Gastroesophageal sphincter (tissue), 4 donors: Measurements from ENCODE around the gene EFHD2. TPM values are rescaled to one million over a fixed set of nuclear protein-coding genes. Genes with fewer than 3 reads are reported as not detected.

ENCODE experiments used
- ATAC-seq: fragments of 150-250 bp; one replicate; pipeline ENCODE4 v1.9.1; 2016; ENCODE audit warnings: mild to moderate bottlenecking, moderate library complexity
- H3K27ac ChIP-seq, 4 donors: fragments of 200-600 bp; sonication (generic) in 3 of 4; 1 replicate in 3 of 4; 2 replicates in 1 of 4; pipeline ENCODE4 v1.5.1; 2016 to 2019
- H3K27me3 ChIP-seq: fragments of 200-600 bp; sonication (generic); one replicate; pipeline ENCODE4 v1.5.1; 2019
- H3K36me3 ChIP-seq, 2 donors: fragments of 200-600 bp; sonication (generic); one replicate each; pipeline ENCODE4 v1.5.1; 2019; ENCODE audit warnings: control low read depth in 1 of 2
- H3K4me1 ChIP-seq, 3 donors: fragments of 200-600 bp; sonication (generic); 1 replicate in 2 of 3; 2 replicates in 1 of 3; pipeline ENCODE4 v1.5.1; 2016 to 2019; ENCODE audit warnings: control low read depth in 2 of 3
- H3K4me3 ChIP-seq, 2 donors: fragments of 200-600 bp; sonication (generic); one replicate each; pipeline ENCODE4 v1.5.1; 2019; ENCODE audit warnings: mild to moderate bottlenecking in 1 of 2, moderate library complexity in 1 of 2
- H3K9me3 ChIP-seq, 3 donors: fragments of 200-600 bp; sonication (generic); one replicate each; pipeline ENCODE4 v1.5.1; 2017 to 2019; ENCODE audit warnings: control low read depth in 2 of 3
- CTCF ChIP-seq, 4 experiments: fragments of 200-600 bp in 2 of 4; fragments of 450-650 bp in 2 of 4; sonication (generic) in 1 of 4; IDR thresholded peaks; one replicate each; pipeline ENCODE4 v1.5.1; 2017 to 2019; ENCODE audit warnings: antibody characterized with exemption in 4 of 4, mild to moderate bottlenecking in 2 of 4, moderate library complexity in 2 of 4
- EP300 ChIP-seq: sonication (generic); formaldehyde crosslinking; IDR thresholded peaks from one replicate; pipeline ENCODE4 v1.6.1; 2017; ENCODE audit warnings: antibody characterized with exemption, mild to moderate bottlenecking
- POLR2A ChIP-seq, 2 donors: fragments of 450-650 bp; IDR thresholded peaks; one replicate each; pipeline ENCODE4 v1.6.1; 2017; ENCODE audit warnings: antibody characterized with exemption in 2 of 2, mild to moderate bottlenecking in 2 of 2, moderate library complexity in 1 of 2
- POLR2AphosphoS5 ChIP-seq: sonication (generic); formaldehyde crosslinking; IDR thresholded peaks from one replicate; pipeline ENCODE4 v1.6.1; 2017; ENCODE audit warnings: antibody characterized with exemption
- WGBS, 2 donors: methylation state at CpG; one replicate each; pipeline ENCODE4 v1.1.5; 2018; ENCODE audit warnings: low coverage in 1 of 2; 5-methylcytosine and 5-hydroxymethylcytosine counted together
- total RNA-seq, 4 donors: library from RNA; depleted of rRNA; stranded (reverse); fragments of >200 nt; gene quantifications; one replicate each; pipeline ENCODE4 v1.1.0, GENCODE V29; 2016

Gene EFHD2
- total RNA-seq, 4 donors from 2014 or later = 26.3 to 60.7 (median 53.7) TPM

- Histone ChIP-seq H3K4me1 (peaks cover 0 to 12% (median 0%) of the 10 kb centered on the region in 3 donors), H3K9me3 (no peaks in the 10 kb centered on the region), H3K4me3 (no peak overlapping the region), H3K36me3 (no peaks in the 10 kb centered on the region), H3K27me3 (no peaks in the 10 kb centered on the region), H3K27ac (no peak overlapping the region)
- no peak for ATAC-seq
- TF ChIP-seq POLR2AphosphoS5 = no peak
- 88 to 97% methylated on average over 6 to 13 of the region's 26 CpGs for WGBS, 2 donors
Observed at GRCh38 chr1:15382601-15383518, 26.8 kb upstream of the EFHD2 start.

DNA sequence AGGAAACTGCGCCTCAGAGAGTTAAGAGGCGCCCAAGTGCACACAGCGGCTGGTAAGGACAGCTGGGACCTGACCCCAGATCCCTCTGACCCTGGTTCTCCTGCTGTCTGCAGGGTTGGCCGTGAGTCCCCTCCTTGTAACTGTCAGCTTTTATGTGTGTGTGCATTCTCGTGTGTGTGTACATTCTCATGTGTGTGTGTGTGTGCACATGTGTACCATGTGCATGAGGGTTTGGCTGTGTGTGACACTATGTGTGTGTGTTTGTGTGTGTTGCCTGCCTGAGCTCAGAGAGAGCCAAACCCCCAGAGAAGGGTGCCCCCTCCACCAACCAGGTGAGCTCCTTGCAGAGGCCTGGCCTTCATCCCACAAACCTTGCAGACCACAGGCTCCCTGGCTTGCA is 25.9 kb upstream of the EFHD2 start:
- Histone ChIP-seq H3K36me3 (no peaks in the 10 kb centered on the region), H3K9me3 (no peaks in the 10 kb centered on the region), H3K4me3 (no peak overlapping the region), H3K27me3 (no peaks in the 10 kb centered on the region), H3K4me1 (peaks cover 0 to 12% (median 0%) of the 10 kb centered on the region in 3 donors), H3K27ac (no peak overlapping the region)
- no peak for ATAC-seq
- WGBS, 2 donors = 100% methylated on average over 3 of the region's 5 CpGs; no CpG with 5 or more reads in 1 of the 2 donors
- TF ChIP-seq CTCF (IDR thresholded peaks at IDR 0.05) (no peak), POLR2A (IDR thresholded peaks at IDR 0.05) (no peak), POLR2AphosphoS5 (no peak), EP300 (no peak)

- Histone ChIP-seq H3K4me3 (no peak overlapping the region), H3K27me3 (no peaks in the 10 kb centered on the region), H3K9me3 (no peaks in the 10 kb centered on the region), H3K36me3 (no peaks in the 10 kb centered on the region), H3K27ac (no peak overlapping the region), H3K4me1 (peaks cover 0 to 12% (median 0%) of the 10 kb centered on the region in 3 donors)
- 44 to 90% methylated on average over 2 to 8 of the region's 20 CpGs for WGBS, 2 donors
- no peak for ATAC-seq
- no peak for TF ChIP-seq POLR2AphosphoS5
- TF ChIP-seq CTCF (IDR thresholded peaks at IDR 0.05) = no peak
- no peak for TF ChIP-seq EP300
- TF ChIP-seq POLR2A (IDR thresholded peaks at IDR 0.05) = no peak
Observed at GRCh38 chr1:15384301-15384901, 25.3 kb upstream of the EFHD2 start.

DNA sequence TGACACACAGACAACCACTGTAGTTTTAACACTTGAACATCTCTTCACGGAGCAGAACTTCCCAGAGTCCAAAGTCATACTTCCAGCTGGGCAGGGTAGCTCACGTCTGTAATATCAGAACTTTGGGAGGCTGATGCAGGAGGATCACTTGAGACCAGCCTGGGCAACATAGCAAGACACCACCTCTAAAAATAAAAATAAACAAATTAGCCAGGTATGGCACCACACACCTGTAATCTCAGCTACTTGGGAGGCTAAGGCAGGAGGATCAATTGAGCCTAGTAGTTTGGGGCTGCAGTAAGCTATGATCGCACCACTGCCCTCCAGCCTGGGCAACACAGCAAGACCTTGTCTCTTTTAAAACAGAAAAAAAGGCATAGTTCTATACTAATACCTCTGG is 24.3 kb upstream of the EFHD2 start:
- H3K9me3 ChIP-seq = no peaks in the 10 kb centered on the region
- H3K36me3 ChIP-seq = no peaks in the 10 kb centered on the region
- no peak overlapping the region for H3K27ac ChIP-seq
- TF ChIP-seq CTCF (IDR thresholded peaks at IDR 0.05) = no peak
- no peak for TF ChIP-seq EP300
- no peak for TF ChIP-seq POLR2A (IDR thresholded peaks at IDR 0.05)
- TF ChIP-seq POLR2AphosphoS5 = no peak
- ATAC-seq = no peak
- H3K27me3 ChIP-seq = no peaks in the 10 kb centered on the region
- H3K4me1 ChIP-seq = peaks cover 0 to 12% (median 0%) of the 10 kb centered on the region in 3 donors
- 100% methylated on average over 3 of the region's 3 CpGs; no CpG with 5 or more reads in 1 of the 2 donors for WGBS, 2 donors
- no peak overlapping the region for H3K4me3 ChIP-seq

DNA sequence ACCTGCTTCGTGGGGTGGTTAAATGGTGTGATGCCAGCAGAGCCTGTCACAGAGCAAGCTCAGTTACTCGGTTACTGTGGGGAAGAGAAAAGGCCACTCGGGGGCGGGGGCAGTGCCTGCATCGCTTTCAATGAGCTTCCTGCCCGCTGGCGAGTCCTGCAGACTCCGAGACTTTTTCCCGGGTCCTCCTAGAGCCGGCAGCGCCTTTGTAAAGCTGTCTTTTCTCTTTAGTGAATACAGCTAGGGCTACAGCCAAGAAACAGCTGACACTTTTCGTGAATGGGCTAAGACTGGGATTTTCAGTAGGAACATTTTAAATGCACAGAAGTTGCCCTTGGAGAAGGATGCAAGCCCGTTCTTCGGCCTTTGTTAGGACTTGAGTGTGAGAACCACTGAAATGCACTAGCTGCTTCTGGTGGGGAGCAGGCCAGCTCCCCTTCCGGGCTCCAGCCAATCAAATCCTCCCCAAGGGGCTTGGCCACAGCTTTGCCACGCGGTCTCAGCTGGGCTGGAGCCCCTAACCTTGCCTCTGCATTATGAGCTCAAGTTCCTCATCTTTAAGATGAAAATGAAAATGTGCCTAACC is 23.4 kb upstream of the EFHD2 start:
- ATAC-seq = no peak
- no peak overlapping the region for H3K27ac ChIP-seq
- peaks cover 0 to 12% (median 0%) of the 10 kb centered on the region in 3 donors for H3K4me1 ChIP-seq
- 15 to 16% methylated on average over 5 to 6 of the region's 17 CpGs for WGBS, 2 donors
- H3K27me3 ChIP-seq = no peaks in the 10 kb centered on the region
- no peaks in the 10 kb centered on the region for H3K9me3 ChIP-seq
- H3K36me3 ChIP-seq = no peaks in the 10 kb centered on the region
- TF ChIP-seq POLR2A (IDR thresholded peaks at IDR 0.05) (no peak), EP300 (no peak), POLR2AphosphoS5 (no peak), CTCF (IDR thresholded peaks at IDR 0.05) (no peak)
- no peak overlapping the region for H3K4me3 ChIP-seq
